ENCODE data around the gene AHRR.
"Not testable (repeated sequence)": the region's sequence is repeated elsewhere in the genome, so short reads cannot be mapped to it uniquely, and the experiment has no call there.

AHRR gene

GRCh38 chr5:378976-379742 is 57.6 kb downstream of the AHRR start:
- peak overlapping the region; percentile 94 for H3K27ac Mint-ChIP-seq
- H3K36me3 Mint-ChIP-seq = peaks cover 62% of the 10 kb centered on the region
- peaks cover 7% of the 10 kb centered on the region for H3K9me3 Mint-ChIP-seq
- ATAC-seq (peak; percentile 49), DNase-seq (ENCODE audit: low spot score in 2 of 2) (peak in 1 of 2 donors; percentile 58)
- peaks cover 68% of the 10 kb centered on the region for H3K4me1 Mint-ChIP-seq
- H3K4me3 Mint-ChIP-seq = peak overlapping the region; percentile 66

DNA sequence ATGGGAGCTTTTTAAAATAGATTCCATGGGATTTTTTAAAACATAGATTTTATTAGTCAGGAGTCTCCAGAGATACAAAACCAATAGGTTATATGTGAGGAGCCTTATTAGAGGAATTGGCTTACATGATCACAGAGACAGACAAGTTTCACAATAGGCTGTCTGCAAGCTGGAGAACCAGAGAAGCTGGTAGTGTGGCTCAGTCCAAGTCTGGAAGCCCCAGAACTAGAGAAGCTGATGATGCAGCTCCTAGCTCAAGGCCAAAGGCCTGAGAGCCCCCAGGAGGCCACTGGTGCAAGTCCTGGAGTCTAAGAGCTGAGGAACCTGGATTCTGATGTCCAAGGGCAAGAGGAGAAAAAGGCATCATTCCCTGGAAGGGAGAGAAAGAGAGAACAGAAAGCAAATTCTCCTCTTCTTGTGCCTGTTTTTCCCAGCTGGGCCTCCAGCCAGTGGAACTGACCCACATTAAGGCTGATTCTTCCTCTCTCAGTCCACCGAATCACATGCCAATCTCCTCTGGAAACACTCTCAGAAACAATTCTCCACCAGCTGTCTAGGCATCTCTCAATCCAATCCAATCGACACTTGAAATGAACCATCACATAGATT is 59.3 kb downstream of the AHRR start:
- H3K36me3 Mint-ChIP-seq = peaks cover 67% of the 10 kb centered on the region
- H3K9me3 Mint-ChIP-seq = peaks cover 12% of the 10 kb centered on the region

DNA sequence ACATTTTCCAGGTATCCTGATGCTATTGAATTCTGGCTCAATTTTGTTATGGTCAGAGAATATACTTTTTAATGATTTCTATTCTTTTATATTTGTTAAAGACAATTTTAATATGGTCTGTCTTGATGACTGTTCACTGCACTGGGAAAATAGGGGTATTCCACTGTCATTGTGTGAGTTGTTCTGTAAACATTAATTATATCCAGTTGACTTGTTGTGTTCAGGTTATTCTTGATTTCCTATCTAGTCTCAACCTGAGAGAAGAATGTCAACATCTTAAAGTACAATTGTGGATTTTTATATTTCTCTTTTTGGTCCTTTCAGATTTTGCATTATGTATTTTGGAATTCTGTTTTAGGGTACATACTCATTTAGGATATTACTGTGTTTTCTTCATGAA is 61.6 kb downstream of the AHRR start:
- H3K4me3 Mint-ChIP-seq = no peak overlapping the region
- H3K9me3 Mint-ChIP-seq = peaks cover 16% of the 10 kb centered on the region
- DNase-seq (ENCODE audit: low spot score in 2 of 2) = no peak
- ATAC-seq = no peak
- H3K36me3 Mint-ChIP-seq = peaks cover 77% of the 10 kb centered on the region
- H3K27ac Mint-ChIP-seq = no peak overlapping the region
- peaks cover 36% of the 10 kb centered on the region for H3K4me1 Mint-ChIP-seq

More for the DNA sequence above, 59.3 kb downstream of the AHRR start:
- ATAC-seq = no peak
- Mint-ChIP-seq H3K4me3 (no peak overlapping the region), H3K27ac (peak overlapping the region; percentile 48), H3K4me1 (peaks cover 54% of the 10 kb centered on the region)
- DNase-seq (ENCODE audit: low spot score in 2 of 2) = peak in 1 of 2 donors; percentile 41

DNA sequence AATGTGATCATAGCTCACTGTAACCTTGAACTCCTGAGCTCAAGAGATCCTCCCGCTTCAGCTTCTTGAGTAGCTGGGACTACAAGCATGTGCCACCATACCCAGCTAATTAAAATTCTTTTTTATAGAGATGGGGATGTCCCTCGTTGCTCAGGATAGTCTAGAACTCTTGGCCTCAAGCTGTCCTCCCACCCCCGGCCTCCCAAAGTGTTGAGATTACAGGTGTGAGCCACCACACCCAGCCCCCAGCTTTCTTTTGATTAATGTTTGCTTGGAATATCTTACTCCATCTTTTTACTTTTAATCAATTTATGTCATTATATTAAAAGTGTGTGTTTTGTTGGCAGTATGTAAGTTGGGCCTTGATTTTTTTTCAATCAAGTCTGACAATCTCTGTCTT is 62.1 kb downstream of the AHRR start:
- DNase-seq (ENCODE audit: low spot score in 2 of 2) (no peak), ATAC-seq (no peak)
- Mint-ChIP-seq H3K36me3 (peaks cover 71% of the 10 kb centered on the region), H3K27ac (no peak overlapping the region), H3K4me1 (peaks cover 30% of the 10 kb centered on the region), H3K9me3 (peaks cover 16% of the 10 kb centered on the region), H3K4me3 (no peak overlapping the region)

DNA sequence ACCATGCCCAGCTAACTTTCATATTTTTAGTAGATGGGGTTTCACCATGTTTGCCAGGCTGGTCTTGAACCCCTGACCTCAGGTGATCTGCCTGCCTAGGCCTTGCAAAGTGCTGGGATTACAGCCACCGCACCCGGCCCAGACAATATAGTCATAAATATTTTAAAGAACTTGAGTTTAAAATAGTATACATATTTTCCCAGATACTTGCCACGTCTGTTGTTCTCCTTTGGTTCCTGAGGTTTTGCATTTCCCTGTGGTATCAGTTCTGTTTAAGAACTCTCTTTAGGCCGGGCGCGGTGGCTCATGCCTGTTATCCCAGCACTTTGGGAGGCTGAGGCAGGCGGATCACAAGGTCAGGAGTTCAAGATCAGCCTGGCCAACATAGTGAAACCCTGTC is 63.1 kb downstream of the AHRR start:
- not testable (repeated sequence) for H3K4me3 Mint-ChIP-seq; DNase-seq (ENCODE audit: low spot score in 2 of 2); H3K27ac Mint-ChIP-seq; ATAC-seq
- peaks cover 16% of the 10 kb centered on the region for H3K9me3 Mint-ChIP-seq
- peaks cover 21% of the 10 kb centered on the region for H3K4me1 Mint-ChIP-seq
- H3K36me3 Mint-ChIP-seq = peaks cover 64% of the 10 kb centered on the region

GRCh38 chr5:385321-385720 is 63.8 kb downstream of the AHRR start:
- ATAC-seq (no peak), DNase-seq (ENCODE audit: low spot score in 2 of 2) (peak in 1 of 2 donors; percentile 38)
- Mint-ChIP-seq H3K27ac (peak overlapping the region; percentile 12), H3K36me3 (peaks cover 67% of the 10 kb centered on the region), H3K9me3 (peaks cover 16% of the 10 kb centered on the region), H3K4me1 (peaks cover 20% of the 10 kb centered on the region), H3K4me3 (no peak overlapping the region)

GRCh38 chr5:386432-387341 is 65.2 kb downstream of the AHRR start:
- DNase-seq (ENCODE audit: low spot score in 2 of 2) (peak in 1 of 2 donors; percentile 41), ATAC-seq (no peak)
- Mint-ChIP-seq H3K9me3 (peaks cover 16% of the 10 kb centered on the region), H3K4me1 (peaks cover 27% of the 10 kb centered on the region), H3K27ac (no peak overlapping the region), H3K4me3 (no peak overlapping the region), H3K36me3 (peaks cover 67% of the 10 kb centered on the region)

DNA sequence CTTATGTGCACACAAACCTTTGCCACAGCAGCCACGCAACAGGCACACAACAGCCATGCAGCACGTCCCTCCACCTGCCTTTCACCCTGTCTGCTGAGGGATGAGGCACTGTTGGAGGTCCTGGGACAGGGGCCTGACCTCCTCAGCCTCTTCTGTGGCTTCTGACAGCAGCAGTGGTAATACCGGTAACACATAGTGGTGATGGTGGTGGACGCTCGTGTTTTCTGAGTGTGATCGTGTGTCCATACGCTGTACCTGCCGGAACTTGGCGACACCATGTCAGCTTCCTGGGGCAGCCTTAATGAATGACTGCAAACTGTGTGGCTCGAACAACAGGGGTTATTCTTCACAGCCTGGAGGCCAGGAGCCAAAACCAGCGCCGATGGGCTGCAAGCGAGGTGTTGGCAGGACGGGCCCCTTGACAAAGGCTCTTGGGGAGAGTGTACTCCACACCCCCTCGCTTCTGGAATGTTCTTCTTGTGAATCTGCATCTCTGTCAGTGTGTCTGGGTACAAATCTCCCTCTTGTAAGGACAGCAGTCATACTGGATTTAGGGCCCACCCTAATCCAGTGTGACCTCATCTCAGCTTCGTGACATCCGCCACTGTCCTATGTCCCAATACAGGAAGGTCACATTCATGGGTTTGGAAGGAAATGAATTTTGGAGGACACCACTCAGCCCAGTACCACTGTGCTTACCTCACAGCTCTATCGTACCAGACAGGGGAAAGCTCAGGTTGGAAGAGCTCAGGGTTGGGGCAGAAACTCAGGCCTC is 66.2 kb downstream of the AHRR start:
- Mint-ChIP-seq H3K27ac (no peak overlapping the region), H3K9me3 (peaks cover 13% of the 10 kb centered on the region), H3K4me3 (no peak overlapping the region), H3K4me1 (peaks cover 23% of the 10 kb centered on the region), H3K36me3 (peaks cover 64% of the 10 kb centered on the region)
- no peak for ATAC-seq
- DNase-seq (ENCODE audit: low spot score in 2 of 2) = peak in 1 of 2 donors; percentile 40

DNA sequence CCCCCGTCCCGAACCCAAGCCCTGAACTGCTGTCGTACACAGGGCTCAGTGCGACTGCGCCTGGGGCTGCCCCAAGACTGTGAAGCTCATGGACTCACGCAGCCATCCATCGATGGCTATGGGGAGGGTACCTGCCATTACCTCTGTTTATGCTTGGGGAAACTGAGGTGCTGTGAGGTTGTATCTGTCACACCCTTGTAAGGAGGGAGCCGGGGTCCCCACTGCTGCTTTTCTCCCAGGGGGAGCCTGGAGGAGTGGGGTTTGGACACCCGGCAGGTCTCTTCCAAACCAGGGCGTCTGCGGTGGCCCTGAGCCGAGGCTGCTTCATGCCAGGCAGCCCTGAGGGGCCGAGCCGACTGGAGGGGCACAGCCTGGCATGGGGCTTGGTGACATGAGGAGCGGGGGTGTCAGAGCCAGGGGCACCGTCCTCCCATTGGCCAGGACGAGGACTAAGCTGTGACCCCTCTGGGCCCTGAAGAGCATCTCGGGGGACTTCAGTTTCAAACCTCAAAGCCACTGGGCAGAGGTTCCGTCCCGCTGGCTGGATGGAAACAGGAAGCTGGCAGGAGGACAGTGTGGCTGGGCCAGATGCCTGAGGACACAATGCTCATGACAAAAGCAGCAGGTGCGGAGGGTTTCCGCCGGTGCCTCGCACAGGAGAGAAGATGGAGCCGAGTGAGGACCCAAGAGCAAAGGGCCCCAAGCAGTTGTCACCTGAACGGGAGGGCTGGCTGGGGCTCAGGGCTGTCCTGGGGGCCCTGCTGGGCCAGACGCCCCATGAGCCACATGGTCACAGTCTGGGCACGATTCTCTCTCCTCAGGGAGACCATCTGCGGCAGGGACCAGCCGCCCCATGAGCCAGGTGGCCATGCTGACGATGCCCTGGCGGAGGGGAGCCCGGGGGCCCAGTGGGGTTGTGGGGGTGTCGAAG is 67.0 kb downstream of the AHRR start:
- Mint-ChIP-seq H3K4me1 (peaks cover 31% of the 10 kb centered on the region), H3K4me3 (no peak overlapping the region), H3K9me3 (peaks cover 13% of the 10 kb centered on the region), H3K36me3 (peaks cover 67% of the 10 kb centered on the region), H3K27ac (no peak overlapping the region)
- no peak for ATAC-seq
- peak in 1 of 2 donors; percentile 43 for DNase-seq (ENCODE audit: low spot score in 2 of 2)

DNA sequence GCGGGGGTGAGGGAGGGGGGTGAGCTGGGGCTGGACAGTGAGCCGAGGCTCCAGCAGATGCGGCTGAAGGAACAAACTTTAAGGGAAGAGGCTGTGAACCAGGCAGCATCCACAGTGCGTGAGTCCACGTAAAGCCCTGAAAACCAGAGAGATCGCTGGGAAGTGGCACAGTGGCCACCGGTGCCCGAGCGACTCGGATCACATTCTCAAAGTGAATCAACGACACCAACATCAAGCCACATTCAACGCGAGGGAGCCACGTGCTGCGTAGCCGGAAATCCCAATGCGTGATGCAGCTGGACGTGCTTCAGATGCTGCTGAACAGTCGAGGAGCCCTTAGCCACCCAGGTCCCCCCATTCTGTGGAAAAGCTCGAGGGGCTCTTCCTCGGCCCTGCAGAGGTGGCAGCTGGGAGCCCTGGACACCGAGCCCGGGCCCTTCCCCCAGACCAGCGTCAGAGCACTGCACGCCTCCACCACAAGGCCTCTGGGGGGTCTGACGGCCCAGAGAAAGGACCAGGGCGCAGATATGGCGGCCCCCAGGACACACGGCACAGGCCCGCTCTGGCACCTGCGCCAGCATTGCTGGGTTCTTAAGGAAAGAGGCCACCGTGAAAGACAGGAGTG is 67.8 kb downstream of the AHRR start:
- no peak overlapping the region for H3K4me3 Mint-ChIP-seq
- DNase-seq (ENCODE audit: low spot score in 2 of 2) (no peak), ATAC-seq (no peak)
- H3K27ac Mint-ChIP-seq = no peak overlapping the region
- peaks cover 66% of the 10 kb centered on the region for H3K36me3 Mint-ChIP-seq
- H3K9me3 Mint-ChIP-seq = peaks cover 9% of the 10 kb centered on the region
- H3K4me1 Mint-ChIP-seq = peaks cover 36% of the 10 kb centered on the region

DNA sequence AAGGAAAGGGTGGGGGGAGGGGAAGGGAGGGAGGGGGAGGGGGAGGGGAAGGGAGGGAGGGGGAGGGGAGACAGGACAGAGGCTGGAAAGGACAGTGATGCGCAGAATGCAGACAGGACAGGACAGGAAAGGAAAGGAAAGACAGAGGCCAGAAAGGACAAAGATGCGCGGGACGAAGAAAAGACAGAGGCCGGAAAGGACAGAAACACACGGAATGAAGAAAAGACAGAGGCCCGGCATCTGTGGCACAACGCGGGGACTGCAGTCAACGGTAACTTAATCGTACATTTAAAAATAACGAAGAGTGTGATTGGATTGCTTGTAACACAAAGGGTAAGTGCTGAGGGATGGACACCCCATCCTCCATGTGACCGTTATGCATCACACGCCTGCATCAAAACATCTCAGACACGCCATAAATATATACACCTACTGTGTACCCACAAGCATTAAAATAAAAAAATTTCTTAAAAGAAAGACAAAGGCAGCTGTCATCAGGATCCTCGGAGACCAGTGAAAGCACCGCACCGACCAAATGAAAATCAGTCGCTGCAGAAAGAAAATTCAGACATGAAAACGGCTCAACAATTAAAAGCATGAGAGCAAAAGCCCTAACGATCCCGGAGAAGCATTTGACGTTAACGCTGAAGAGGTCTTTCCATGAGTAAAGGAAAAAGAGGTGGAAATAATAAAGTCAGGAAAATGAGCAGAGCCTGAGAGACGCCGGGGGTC is 68.5 kb downstream of the AHRR start:
- DNase-seq (ENCODE audit: low spot score in 2 of 2) (no peak), ATAC-seq (no peak)
- Mint-ChIP-seq H3K9me3 (peaks cover 9% of the 10 kb centered on the region), H3K4me1 (peaks cover 36% of the 10 kb centered on the region), H3K4me3 (peak overlapping the region; percentile 46), H3K36me3 (peaks cover 58% of the 10 kb centered on the region), H3K27ac (peak overlapping the region; percentile 88)

DNA sequence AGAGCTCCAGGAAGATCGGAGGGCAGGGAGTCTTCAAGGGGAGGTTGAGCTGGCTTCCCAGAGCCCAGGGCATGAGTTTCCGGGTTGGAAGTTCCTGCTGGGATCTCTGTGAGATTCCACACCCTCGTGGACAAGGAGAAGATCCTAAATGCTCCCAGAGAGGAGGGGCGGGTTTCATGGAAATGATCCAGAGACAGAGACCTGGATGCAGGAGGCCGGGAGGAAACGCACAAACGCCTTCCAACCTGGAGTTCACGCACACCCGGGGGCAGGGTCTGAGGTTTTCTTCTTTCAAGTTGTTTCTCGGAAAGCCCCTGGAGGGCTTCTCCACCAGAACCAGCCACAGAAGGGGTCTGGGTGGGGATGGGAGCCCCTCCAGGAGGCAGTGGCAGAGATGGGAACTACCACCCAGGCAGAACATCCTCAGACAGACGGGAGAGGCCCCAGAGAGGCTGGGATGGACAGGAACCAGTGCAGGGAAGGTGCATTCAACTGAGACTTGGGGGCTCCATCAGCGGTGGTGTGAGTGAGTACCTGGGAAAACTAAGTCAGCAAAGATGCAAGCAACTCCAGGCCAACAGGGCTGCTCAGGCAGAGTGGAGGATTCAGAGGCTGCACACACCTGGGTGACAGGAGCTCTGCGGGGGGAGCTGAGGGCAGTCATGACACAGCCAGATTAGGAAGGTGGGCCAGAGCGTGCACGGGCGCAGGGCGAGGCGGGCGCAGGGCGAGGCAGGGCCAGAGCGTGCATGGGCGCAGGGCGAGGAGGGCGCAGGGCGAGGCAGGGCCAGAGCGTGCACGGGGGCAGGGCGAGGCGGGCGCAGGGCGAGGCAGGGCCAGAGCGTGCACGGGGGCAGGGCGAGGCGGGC is 69.3 kb downstream of the AHRR start:
- no peak for ATAC-seq
- Mint-ChIP-seq H3K36me3 (peaks cover 55% of the 10 kb centered on the region), H3K4me3 (peak overlapping the region; percentile 46), H3K9me3 (peaks cover 3% of the 10 kb centered on the region), H3K27ac (peak overlapping the region; percentile 88), H3K4me1 (peaks cover 33% of the 10 kb centered on the region)
- DNase-seq (ENCODE audit: low spot score in 2 of 2) = peak in 1 of 2 donors; percentile 48

Data from stimulated activated effector memory CD8-positive, alpha-beta T cell treated with anti-CD3 and anti-CD28 coated beads, Interleukin-12 subunit alpha, Interleukin-12 subunit beta, amount 100 ng/mL, for 72 hours (primary cell).